ENCODE results near the gene DTX1.

The DTX1 gene

DNA sequence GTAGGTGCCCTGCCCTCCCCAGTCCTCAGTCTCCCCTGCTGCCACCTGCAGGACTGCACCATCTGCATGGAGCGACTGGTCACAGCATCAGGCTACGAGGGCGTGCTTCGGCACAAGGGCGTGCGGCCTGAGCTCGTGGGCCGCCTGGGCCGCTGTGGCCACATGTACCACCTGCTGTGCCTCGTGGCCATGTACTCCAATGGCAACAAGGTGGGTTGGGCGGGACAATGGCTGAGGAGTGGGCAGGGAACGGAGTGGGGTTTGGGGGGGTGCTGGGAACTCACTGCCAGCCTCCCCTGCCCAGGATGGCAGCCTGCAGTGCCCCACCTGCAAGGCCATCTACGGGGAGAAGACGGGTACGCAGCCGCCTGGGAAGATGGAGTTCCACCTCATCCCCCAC, 38.2 kb downstream of the DTX1 start:
- DNase-seq (no peak), ATAC-seq (no peak)

DNA sequence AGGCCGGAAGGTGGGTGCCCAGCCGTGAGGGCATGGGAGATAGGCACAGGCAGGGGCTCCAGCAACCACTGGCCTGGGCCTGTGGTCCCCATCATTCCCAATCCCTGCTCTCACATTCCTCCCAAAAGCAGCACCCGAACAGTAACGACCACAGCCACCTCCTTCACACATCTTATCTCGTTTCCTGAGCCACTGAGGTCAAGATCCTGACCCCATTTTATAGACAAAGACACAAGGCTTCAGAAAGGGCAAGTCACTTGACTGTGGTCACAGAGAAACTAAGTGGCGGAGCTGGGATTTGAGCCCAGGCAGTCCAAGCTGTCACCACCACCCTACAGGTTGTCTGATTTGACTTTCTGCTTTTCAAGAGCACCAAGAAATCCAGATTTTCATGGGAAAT, 38.9 kb downstream of the DTX1 start:
- DNase-seq = no peak
- ATAC-seq = no peak

DNA sequence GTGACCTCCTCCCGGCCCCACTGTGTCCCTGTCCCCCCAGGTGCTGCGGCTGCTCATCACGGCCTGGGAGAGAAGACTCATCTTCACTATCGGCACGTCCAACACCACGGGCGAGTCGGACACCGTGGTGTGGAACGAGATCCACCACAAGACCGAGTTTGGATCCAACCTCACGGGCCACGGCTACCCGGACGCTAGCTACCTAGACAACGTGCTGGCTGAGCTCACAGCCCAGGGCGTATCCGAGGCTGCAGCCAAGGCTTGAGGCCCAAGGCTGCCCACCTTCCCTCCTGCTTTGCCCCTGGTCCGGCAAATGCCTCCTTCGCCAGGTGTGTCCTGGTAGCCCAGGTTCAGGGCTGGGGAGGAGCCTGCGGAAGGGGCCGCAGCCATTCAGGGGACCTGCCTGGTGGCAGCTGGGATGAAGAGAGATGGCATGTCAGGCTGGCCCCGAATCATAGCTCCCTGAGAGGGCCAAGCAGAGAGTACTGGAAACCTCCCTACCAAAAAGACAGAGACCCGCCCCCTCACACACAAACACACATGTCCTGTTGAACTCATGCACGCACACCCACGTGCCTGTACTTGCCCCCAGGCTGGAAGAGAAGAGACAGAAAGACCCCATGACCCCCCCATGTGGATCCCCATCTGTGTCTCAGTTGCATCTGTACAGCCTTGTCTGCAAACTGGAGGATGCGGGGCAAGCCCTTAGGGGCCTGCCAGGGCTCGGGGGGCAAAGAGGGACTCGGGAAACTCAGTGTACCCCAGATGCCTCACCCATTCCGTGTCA, 40.3 kb downstream of the DTX1 start:
- ATAC-seq (no peak), DNase-seq (no peak)

DNA sequence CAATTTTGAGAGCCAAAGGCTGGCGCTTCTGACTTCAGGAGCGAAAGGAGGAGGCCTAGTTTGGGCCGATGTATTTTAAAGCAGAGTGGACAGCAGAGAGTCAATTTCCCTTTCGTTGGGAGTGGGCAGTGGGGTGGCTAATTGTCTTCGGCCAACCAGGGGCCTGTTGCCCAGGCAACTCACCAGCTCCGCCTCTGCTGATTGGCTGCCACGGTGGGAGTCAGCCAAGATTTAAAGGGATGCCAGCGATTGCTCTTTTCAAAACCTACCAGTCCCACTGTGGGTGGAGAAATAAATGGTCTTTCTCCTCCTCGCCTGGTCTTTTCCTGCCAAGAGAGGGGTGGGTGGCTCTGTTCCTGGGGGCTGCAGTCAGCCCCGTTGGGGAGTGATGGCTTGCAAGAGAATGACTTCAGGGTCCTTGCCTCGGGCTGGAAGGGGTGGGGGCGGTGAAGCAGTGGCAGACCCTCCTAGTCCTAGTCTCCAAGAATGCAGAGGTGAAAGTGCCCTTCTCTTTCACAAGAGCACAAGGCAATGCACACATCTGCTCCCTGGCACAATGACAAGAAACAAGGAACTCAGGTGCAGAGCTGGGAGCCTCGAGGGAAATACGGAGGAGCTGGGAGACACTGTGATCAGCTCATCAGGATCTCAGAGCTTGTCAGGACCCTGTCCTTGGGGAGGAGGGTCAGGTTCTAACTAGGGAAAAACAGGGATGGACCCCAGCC, 41.3 kb downstream of the DTX1 start:
- DNase-seq = no peak
- ATAC-seq = no peak

DNA sequence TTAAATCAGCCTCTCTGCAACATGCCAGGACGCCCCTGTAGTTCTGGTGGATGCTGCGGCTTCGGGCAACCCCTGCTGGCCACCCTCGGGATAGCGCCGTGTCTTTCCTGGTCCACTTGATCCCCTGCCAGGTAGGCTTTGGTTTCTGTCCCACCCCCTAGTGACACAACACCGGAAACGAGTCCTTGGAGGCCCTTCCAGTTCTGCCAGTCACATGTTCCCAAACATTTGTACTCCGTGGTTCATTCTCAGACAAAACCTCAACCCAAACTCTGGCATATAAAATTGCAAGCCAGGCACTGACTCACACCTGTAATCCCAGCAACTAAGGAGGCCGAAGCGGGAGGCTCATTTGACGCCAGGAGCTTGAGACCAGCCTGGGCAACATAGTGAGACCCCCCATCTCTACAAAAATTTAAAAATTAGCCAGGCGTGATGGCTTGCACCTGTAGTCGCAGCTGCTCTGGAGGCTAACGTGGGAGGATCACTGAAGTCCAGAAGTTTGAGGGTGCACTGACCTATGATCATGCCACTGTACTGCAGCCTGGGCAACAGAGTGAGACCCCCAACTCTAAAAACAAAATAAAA, 42.0 kb downstream of the DTX1 start:
- peak; percentile 85 for DNase-seq
- ATAC-seq = peak; percentile 84

DNA sequence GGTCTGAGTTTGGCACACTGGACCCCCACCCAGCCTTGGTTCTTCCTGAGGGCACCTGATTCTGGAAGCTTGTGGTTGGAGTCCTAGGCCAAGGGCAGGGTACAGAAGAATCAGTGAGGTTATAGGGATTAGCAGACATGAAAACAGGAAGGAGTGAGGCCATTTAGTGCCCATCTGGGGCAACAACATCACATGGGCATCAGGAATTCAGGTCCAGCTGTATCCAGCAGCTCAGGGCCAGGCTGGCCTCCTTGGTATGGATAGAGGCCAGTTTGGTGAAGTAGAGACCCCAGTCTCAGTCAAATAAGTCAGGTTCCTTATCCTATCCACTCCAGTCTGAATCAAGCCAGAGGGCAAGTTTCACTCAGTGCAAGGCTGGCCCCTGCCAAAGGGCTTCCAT, 42.8 kb downstream of the DTX1 start:
- ATAC-seq (no peak), DNase-seq (no peak)

DNA sequence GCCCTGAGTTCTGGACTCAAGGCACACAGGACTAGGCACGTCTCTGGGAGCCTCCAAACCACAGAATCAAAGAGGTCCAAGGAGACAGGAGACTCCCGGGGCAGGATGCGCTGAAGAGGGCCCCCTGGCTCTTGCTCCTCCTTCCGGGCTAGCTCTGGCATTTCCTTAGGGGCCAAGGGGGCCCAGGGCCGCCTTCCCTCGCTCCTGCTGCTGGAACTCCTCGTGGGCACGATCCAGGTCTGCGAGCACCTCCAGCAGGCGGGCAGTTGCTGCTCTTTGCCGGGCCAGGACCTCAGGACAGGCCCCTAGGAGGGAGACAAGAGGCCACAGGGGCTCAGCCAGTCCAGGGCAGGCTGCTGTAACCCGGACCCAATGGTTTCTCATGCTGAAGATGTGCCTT, 43.2 kb downstream of the DTX1 start:
- ATAC-seq (no peak), DNase-seq (no peak)

DNA sequence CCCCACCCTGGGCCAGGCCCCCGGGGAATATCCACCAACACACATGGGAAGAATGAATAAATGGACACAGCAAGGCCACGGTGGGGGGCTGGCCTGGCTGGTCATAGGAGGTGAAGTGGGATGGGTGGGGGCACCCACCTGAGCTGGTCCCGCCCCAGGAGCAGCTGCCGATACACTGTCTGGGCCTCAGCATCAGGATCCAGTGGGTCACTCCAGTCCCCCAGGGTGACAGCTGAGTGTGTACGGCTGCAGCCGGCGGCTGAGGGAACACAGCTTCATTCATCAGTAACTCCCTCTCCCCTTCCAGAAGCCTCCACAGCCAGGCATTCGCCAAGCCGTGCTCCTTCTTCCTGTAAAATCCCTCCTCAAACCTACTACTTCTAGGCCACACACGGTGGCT, 45.2 kb downstream of the DTX1 start:
- no peak for ATAC-seq

DNA sequence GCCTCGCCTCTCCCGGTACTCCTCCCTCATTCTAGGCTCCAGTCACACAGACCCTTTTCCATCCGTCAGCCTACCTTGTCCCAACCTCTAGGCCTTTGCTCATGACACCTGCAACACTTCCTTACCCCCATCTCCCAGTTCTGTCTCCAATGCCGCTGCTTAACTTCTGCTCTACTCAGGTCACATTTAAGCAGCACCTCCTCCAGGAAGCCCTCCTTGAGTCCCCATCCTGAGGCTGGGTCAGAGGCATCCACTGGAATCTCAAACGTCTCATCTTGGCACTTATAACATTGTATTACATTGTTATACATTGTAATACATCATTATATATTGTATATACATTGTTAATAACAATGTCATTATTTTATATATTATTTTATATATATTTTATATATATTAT, 46.3 kb downstream of the DTX1 start:
- ATAC-seq = no peak
- no peak for DNase-seq

More for the DNA sequence above, 45.2 kb downstream of the DTX1 start:
- DNase-seq = no peak

DNA sequence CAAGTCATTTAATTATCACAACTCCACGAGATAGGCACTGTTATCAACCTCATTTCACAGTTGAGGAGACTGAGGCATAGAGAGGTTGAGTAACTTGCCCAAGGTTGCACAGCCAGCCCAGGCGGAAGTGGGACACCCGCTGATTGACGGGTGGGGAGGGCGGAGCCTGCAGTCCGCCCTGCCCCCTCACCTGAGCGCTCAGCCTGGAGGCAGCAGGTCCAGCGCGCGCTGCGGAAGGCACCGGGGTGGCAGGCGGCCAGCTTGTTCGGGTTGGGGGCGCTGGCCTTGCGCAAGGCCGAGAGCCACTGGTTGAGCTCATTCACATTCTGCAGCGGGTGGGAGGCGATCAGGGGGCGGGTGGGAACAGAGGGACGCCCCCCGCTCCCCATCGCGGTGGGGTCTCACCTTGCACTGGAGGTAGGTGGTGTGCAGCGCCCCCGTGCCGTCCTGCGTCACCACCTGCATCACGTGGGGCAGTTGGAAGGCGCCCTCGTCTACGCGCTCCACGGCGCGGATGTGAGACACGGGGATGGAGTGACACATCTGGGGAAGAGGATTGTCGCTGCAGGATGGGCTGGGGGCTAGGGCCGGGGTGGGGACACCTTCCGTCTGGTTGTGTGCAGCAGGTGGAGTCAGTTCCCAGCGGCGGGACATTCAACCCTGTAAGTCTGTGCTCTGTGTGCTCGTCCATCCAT, 47.4 kb downstream of the DTX1 start:
- peak; percentile 67 for DNase-seq
- ATAC-seq = peak; percentile 83

DNA sequence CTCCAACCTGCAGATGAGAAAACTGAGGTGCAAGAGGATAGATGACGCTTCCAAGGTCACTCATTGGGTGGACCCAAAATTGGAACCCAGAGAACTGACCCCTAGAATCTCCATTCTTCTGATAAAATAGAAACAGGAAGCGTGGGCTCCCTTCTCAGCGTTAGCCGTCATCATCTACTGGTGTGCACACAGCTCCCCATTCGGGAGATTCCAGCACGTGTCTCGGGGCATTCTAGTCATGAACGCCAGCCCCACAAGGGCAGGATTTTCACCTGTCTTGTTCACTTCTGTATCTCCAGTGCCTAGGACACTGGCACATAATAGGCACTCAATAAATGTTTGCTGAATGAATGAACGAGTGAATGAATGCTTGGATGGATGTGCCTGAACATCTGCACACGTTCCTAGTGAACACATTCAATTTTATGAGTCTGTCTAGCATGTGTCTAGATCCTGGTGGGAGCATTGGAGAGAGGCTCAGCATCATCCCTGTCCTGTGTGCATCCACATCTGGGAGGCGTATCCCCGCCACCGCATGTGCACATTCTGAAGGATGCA, 48.5 kb downstream of the DTX1 start:
- no peak for DNase-seq

DNA sequence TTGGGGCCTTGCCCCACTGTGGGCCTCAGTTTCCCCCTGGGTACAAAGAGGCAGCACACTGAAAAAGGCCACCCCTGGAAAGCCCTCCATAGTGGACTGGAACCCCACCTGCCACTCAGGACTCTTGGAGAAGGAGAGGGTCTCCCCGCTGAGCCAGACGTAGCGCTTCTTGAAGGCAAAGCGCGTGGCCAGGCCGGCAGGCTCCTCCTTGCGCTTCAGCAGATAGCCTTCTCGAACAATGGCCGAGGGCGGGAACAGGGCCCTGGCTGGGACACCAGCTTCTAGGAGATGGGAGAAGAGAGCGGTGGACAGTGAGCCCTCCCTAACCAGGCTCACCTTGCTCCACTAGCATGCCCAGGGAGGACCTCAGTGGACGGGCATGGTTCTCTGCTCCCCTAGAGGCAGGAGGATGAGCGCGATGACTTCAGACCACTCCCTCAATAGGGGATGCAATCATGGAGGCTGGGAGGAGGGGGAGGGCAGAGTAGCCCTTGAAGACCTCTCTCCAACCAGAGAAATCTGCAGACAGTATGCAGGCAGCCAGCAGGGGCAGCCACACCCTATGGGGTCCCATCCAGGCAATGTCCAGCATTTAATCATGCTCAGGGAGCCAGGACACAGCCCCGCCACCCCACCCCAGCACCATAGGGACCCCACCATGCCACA, 49.2 kb downstream of the DTX1 start:
- ATAC-seq (no peak), DNase-seq (no peak)

More for the DNA sequence above, 48.5 kb downstream of the DTX1 start:
- no peak for ATAC-seq

DNA sequence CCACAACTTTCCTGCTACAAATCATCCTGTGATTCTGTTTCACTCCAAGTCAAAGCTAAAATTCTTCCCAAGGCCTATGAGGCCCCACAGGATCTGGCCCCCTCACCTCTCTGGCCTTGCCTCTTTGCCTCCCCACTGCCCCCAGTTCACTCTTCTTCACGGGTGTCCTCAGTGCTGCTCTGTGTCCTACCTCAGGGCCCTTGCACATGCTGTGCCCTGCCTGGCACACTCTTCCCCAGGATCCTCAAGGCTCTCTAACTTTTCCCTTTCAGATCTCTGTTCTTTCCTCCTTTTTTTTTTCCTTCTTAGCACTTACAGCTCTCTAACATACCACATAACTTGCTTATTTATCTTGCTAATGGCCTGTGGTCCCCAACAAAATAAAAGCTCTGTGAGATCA, 49.8 kb downstream of the DTX1 start:
- ATAC-seq (no peak), DNase-seq (no peak)

DNA sequence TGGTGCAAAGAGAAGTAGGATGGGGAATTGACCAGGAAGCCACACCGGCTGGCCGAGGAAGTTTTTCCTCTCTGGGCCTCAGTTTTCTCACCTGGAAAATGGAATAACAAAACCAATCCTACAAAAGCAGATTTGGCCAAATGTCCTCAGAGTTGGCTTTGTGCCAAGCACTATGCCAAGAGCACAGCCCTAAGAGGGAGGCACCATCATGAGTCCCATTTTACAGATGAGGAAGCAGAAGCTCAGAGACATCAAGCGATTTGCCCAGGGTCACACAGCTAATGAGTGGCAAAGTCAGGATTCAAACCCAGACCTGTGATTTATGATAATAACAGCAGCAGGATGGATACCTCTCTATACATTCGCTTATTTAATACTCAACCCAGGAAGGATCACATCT, 51.8 kb downstream of the DTX1 start:
- ATAC-seq (no peak), DNase-seq (no peak)

DNA sequence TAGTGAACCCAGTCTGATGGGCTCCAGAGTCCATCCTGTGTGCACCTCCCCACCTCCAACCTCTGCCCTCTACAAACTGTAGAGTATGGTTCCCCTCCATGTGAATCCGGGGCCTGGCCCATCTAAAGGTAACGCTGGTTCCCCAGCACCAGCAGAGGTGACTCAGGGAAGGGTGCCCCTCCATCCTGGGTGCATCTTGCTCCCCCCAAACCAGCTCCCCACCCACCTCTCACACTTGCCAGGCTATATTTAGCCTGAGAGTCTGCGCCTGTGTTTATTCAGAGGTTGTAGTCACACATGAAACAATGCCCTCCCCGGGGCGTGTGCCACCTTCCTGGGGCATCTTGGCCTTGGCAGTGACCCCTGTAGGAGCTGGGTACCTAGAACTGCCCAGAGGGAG, 52.8 kb downstream of the DTX1 start:
- ATAC-seq (no peak), DNase-seq (no peak)

DNA sequence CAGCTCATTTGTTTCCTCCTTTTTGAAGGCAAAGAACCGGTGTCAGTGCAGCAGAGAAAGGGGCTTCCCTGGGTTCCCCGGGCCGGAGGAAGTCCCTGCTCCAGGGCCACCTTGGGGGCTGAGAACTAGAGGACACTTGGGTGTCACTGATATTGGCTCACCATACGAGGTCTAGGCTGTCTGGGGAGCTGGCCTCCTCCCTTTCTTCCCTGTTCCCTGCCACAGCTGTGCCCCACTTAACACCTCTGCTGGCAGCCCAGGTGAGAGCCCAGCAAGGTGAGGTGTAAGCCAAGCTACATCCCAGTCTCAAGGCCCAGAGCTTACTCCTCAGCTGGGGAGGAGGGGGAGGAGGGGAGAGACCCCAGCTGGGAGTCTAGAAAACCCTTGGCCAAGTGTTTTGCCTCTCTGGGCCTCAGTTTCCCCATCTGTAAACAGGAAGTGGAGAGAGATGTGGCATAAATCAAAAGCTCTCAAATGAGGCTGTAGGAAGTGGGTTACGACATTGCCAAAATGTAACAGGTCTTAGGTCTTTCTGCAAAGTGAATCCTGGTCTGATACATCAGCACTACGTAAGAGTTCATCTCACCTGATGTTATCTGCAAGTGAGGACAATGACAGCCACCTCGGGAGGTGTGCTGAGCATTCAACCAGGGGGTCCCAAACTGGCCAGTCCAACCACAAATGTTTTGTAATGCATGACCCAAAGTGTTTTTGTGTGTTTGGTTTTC, 53.5 kb downstream of the DTX1 start:
- ATAC-seq (no peak), DNase-seq (no peak)

DNA sequence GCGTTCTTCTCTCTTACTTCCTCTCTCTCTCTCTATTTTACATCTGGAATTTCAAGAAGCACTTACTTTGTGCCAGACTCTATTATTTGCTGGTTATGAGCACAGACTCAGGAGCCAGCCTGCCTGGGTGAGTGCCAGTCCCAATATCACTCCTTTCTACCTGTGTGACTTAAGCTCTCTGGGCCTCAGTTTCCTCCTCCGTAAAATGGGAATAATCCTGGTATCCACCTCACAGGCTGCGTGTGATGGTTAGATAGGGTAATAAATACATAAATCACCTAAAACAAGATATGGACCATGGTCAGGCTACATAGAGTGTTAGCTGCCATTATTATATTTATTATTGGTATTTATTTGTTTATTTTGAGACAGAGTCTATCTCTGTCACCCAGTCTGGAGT, 54.7 kb downstream of the DTX1 start:
- ATAC-seq = no peak
- DNase-seq = no peak

DNA sequence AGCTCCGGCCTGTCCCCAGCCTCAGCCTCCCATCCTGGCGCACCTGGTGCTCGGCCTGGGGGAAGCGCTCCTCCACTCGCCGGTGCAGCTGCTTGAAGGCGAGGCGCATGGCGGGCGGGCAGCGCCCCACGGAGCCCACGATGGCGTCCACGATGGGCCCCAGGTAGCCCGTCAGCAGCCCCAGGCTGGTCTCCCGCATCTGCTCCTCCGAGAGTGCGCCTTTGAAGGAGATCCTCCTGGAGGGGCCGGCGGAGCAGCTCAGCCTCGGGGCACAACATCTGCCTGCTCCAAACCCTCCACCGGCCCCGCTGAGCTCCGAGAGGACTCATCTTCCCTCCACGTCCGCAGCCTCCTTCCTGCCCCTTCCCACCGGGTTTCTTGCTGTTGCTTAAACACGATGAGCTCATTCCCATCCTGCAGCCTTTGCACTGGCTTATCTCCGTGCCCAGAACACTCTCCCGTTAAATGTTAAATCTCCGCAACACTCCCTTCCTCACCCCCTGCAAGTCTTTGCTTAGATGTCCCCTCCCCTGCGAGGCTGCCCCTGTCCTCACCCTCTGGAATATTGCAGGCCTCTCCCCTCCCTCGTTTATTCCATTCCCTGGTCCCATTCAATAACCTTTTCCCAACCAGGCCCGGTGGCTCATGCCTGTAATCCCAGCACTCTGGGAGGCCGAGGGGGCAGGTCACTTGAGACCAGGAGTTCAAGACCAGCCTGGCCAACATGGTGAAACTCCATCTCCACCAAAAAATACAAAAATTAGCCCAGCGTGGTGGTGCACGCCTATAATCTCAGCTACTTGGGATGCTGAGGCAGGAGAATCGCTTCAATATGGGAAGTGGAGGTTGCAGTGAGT, 55.7 kb downstream of the DTX1 start:
- DNase-seq (no peak), ATAC-seq (no peak)

DNA sequence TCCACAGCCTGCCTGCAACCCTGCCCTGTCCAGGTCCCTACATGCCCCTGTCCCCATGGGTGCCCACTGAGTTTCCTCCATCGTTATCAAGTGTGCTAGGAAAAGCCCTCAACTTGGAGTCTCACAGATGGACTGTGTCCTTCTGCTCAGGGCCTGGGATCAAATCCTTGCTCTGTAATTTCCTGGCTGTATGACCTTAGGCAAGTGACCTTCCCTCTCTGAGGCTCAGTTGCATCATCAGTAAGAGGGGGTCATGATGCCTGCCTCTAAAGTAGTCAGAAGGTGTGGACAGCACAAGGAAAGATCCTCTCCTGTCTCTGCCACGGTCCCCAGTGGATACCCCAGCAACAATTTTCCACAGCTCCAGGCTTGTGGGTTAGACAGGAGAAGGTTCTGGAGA, 56.9 kb downstream of the DTX1 start:
- DNase-seq (no peak), ATAC-seq (no peak)

DNA sequence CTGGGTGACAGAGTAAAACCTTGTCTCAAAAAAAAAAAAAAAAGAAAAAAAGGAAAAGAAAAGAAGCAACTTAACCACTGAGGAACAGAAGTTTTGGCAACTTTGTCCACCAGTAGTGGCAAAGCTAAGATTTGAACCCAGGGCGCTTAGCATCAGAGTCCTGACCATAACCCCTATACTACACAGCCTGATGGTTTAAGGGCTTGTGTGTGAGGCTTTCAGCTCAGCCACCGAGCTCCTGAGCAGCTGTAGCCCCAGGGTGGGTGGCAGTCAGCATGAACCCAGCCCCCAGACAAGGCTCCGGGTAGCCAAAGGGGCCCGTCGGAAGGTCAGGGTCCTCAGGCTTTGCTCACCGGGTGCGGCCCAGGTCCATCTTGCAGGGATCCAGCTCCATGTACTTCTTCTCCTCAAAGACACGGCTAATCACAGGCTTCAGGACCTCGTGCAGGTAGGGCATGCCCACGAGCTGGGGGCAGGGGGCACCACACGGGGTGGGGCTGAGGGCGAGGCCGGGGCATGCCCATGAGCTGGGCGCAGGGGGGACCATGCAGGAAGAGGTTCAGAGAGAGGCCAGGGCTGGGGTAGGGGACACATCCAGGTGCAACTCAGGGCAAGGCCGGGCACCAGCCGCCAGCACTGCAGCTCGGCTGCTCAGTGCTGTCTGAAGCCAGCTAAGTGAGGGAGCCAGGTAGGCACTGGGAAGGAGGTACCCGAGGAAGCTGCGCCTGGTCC, 58.1 kb downstream of the DTX1 start:
- no peak for DNase-seq
- no peak for ATAC-seq

Data from stimulated activated naive CD8-positive, alpha-beta T cell treated with anti-CD3 and anti-CD28 coated beads, Interleukin-15, Interleukin-2, amounts not matched to agents 100 U/mL and 50 U/mL, for 24 hours (primary cell).